Panc1 (cell line): ENCODE data around the gene TPM4. TPM values are rescaled to one million over a fixed set of nuclear protein-coding genes. Genes with fewer than 3 reads are reported as not detected.

ENCODE experiments used
- ATAC-seq: fragments of 200-7000 bp; cut with Tn5 transposase; 2 replicates; pipeline ENCODE4 v1.9.1; 2020; ENCODE audit warnings: mild to moderate bottlenecking, moderate library complexity
- BruUV-seq: library from RNA; stranded (reverse); fragments of 400-500 nt; replicated peaks from 2 replicates; lab custom pipeline; 2021; lab: Mats Ljungman, UMichigan
- CTCF ChIA-PET: fragments of 300-600 bp; sonication (Branson Sonifier 250); formaldehyde crosslinking; loops from one replicate; lab custom pipeline; 2022; ENCODE audit warnings: antibody characterized with exemption; lab: Charles Lee
- POLR2A ChIA-PET: fragments of 300-600 bp; sonication (Branson Sonifier 250); formaldehyde crosslinking; loops from one replicate; lab custom pipeline; 2022; ENCODE audit warnings: antibody characterized with exemption; lab: Charles Lee
- DNase-seq: peaks from one replicate; pipeline ENCODE4 v3.0.0-alpha.2; 2010; ENCODE audit warnings: low read depth, low spot score
- H3K27ac ChIP-seq: 2 replicates; pipeline ENCODE4 v1.5.1; 2011; ENCODE audit warnings: mild to moderate bottlenecking, low read length, inconsistent platforms
- H3K27me3 ChIP-seq: fragments of 200-500 bp; sonication (Bioruptor generic); 2 replicates; pipeline ENCODE4 v1.6.0; 2014; ENCODE audit warnings: low read length, inconsistent platforms; ENCODE audit not compliant: control insufficient read depth, insufficient read depth
- H3K36me3 ChIP-seq: fragments of 200-500 bp; sonication (Bioruptor generic); 2 replicates; pipeline ENCODE4 v1.5.1; 2014; ENCODE audit warnings: inconsistent platforms, mild to moderate bottlenecking, low read length, moderate library complexity; ENCODE audit not compliant: control insufficient read depth, insufficient read depth
- H3K4me1 ChIP-seq: 2 replicates; pipeline ENCODE4 v1.5.1; 2011; ENCODE audit warnings: inconsistent platforms, mild to moderate bottlenecking, low read length, moderate library complexity; ENCODE audit not compliant: control insufficient read depth, insufficient read depth
- H3K4me3 ChIP-seq, 2 experiments: 2 replicates each; pipeline ENCODE4 v1.5.1; 2011 to 2012; ENCODE audit warnings: low read depth in 2 of 2, low read length in 2 of 2, mild to moderate bottlenecking in 2 of 2, inconsistent platforms in 1 of 2, moderate library complexity in 1 of 2
- H3K9me3 ChIP-seq: fragments of 200-500 bp; sonication (Bioruptor generic); 2 replicates; pipeline ENCODE4 v1.5.1; 2014; ENCODE audit warnings: low read depth, mild to moderate bottlenecking, inconsistent platforms, low read length, moderate library complexity; ENCODE audit not compliant: control insufficient read depth, insufficient read depth
- CTCF ChIP-seq: fragments of 450-650 bp; IDR thresholded peaks from 2 replicates; pipeline ENCODE4 v1.5.1; 2017; ENCODE audit warnings: mild to moderate bottlenecking
- POLR2AphosphoS5 ChIP-seq: IDR thresholded peaks from 2 replicates; pipeline ENCODE4 v1.6.1; 2012; ENCODE audit warnings: mild to moderate bottlenecking, low read depth, low read length, moderate library complexity
- REST ChIP-seq, 2 experiments: IDR thresholded peaks; 2 replicates each; pipeline ENCODE4 v1.6.1; 2011 to 2012; ENCODE audit warnings: low read depth in 2 of 2, control low read depth in 1 of 2, low read length in 1 of 2, mild to moderate bottlenecking in 1 of 2, moderate library complexity in 1 of 2; ENCODE audit not compliant: insufficient read depth in 1 of 2
- SIN3A ChIP-seq: IDR thresholded peaks from 2 replicates; pipeline ENCODE4 v1.6.1; 2012; ENCODE audit warnings: low read depth, mild to moderate bottlenecking, low read length, moderate library complexity, borderline replicate concordance; ENCODE audit not compliant: insufficient read depth
- TCF7L2 ChIP-seq: IDR thresholded peaks from 2 replicates; pipeline ENCODE4 v1.6.1; 2011; ENCODE audit warnings: mild to moderate bottlenecking, low read depth, low read length, inconsistent platforms
- in situ Hi-C: cut with HindIII; loops from 2 replicates; pipeline ENCODE4 v1.10.0; 2016; ENCODE audit warnings: low sequenced_read_pairs, low pct_unique_long_range_greater_than_20kb
- intact Hi-C: fragments of 100-400 bp; cut with micrococcal nuclease; formaldehyde crosslinking; loops from one replicate; pipeline ENCODE4 v1.10.0; 2022; ENCODE audit not compliant: unreplicated experiment
- total RNA-seq: library from RNA; stranded (reverse); gene quantifications from one replicate; pipeline ENCODE4 v1.2.1, GENCODE V29; 2021; ENCODE audit not compliant: unreplicated experiment

Gene TPM4
- total RNA-seq, 1 experiment from 2014 or later = 165 TPM

DNA sequence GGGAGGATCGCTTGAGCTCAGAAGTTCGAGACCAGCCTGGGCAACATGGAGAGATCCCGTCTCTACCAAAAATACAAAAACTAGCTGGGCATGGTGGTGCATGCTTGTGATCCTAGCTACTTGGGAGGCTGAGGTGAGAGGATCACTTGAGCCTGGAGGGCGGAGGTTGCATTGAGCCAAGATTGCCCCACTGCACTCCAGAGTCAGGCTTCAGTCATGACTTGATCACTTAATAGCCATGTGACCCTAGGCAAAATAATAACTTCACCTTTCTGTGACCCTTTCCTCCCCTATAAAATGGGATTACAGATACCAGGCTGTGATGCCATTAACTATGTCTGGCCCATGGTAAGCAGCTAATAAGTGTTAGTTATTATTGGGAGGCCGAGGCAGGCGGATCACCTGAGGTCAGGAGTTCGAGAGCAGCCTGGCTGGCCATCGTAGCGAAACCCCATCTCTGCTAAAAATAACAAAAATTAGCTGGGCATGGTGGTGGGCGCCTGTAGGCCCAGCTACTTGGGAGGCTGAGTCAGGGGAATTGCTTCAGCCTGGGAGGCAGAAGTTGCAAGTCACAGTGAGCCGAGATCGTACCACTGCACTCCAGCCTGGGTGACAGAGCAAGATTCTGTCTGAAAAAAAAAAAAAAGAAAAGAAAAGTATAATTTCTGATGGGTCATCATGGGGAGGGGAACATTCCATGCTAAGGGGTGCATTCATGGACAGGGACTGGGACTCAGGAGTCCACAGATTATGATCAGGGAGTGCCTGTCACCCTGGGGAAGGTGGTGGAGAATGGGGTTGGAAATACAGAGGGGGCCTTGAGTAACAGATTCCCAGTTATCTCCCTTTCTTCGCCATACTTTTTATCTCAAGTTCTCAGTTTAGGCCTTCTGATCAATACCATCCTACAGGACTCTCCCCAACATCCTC lies 15.5 kb downstream of the TPM4 start:
- BruUV-seq = no TSS peak
- ChIA-PET CTCF (no interaction called here), POLR2A (no interaction called here)
- DNase-seq (no peak), ATAC-seq (no peak)
- no peaks in the 10 kb centered on the region for H3K9me3 ChIP-seq
- in situ Hi-C loops = no loop called here
- H3K27me3 ChIP-seq = no peaks in the 10 kb centered on the region
- H3K27ac ChIP-seq = no peak overlapping the region
- intact Hi-C loops = no loop called here
- TF ChIP-seq TCF7L2 (no peak), SIN3A (no peak), CTCF (no peak), REST (IDR thresholded peaks at IDR 0.05; ENCODE audit: insufficient read depth in 1 of 2, low read depth in 2 of 2, low read length in 1 of 2) (no peak)
- no peak overlapping the region for H3K4me3 ChIP-seq
- peaks cover 13% of the 10 kb centered on the region for H3K36me3 ChIP-seq
- no peaks in the 10 kb centered on the region for H3K4me1 ChIP-seq

DNA sequence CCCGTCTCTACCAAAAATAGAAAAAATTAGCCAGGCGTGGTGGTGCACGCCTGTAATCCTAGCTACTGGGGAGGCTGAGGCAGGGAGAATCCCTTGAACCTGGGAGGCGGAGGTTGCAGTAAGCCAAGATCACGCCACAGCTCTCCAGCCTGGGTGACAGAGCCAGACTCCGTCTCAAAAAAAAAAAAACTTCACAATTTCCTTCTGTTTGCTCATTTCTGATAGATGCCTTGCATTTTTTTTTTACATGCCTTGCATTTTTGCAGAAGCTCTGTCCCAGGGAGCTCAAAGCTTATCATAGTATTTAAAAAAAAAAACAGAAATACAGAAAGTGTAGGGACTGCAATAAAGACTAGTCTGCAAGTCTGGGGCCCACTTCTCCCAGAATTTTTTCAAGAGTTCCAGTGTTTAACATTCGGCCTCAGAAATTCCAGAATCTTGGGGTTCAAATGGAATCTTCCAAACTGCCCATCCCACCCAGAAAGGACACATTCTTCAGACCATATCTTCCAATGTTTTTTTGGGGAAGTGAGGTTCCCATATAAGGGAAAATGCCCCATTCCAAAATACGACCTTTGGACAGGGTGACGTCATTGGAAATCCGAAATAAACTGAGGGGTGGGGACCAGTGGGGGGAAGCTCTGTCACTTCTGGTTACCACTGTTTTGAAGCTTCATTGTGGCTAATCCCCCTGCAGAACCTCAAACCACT lies 18.2 kb downstream of the TPM4 start:
- no peak for TF ChIP-seq CTCF
- TF ChIP-seq REST (IDR thresholded peaks at IDR 0.05; ENCODE audit: insufficient read depth in 1 of 2, low read depth in 2 of 2, low read length in 1 of 2) = no peak
- TF ChIP-seq POLR2AphosphoS5 = no peak
- no peak for TF ChIP-seq SIN3A
- no peak for TF ChIP-seq TCF7L2
- intact Hi-C loops (no loop called here), in situ Hi-C loops (no loop called here)
- ATAC-seq (no peak), DNase-seq (no peak)
- CTCF ChIA-PET = no interaction called here
- H3K36me3 ChIP-seq = peaks cover 14% of the 10 kb centered on the region
- H3K4me3 ChIP-seq = no peak overlapping the region
- peaks cover 3% of the 10 kb centered on the region; the same call in 1 of the 2 replicates for H3K4me1 ChIP-seq
- no peak overlapping the region for H3K27ac ChIP-seq
- TSS peak; percentile 26 for BruUV-seq
- POLR2A ChIA-PET = interaction anchor here (0.6 kb wide), 1 partner anchor 1460 kb away, joined by 7 read pairs; no protein-coding TSS in a partner anchor
- no peaks in the 10 kb centered on the region for H3K9me3 ChIP-seq
- no peaks in the 10 kb centered on the region for H3K27me3 ChIP-seq
